Fibroblast of the aortic adventitia (primary cell): Measurements from ENCODE around the gene SCAPER. TPM values are rescaled to one million over a fixed set of nuclear protein-coding genes. Genes with fewer than 3 reads are reported as not detected.

ENCODE experiments used
- DNase-seq: peaks from one replicate; pipeline ENCODE4 v3.0.0-alpha.2; 2010; ENCODE audit warnings: low read depth
- H3K4me3 ChIP-seq: 2 replicates; pipeline ENCODE4 v1.5.1; 2011; ENCODE audit warnings: low read depth, mild to moderate bottlenecking, control low read depth, low read length, moderate library complexity
- total RNA-seq: library from RNA; depleted of rRNA; stranded (reverse); fragments of >200 nt; gene quantifications from 2 replicates; pipeline ENCODE4 v1.2.3, GENCODE V29; 2012; ENCODE audit warnings: low replicate concordance
- TF ChIP-seq, protein P1 (sequence below): IDR thresholded peaks from 2 replicates; pipeline ENCODE4 v1.5.1; 2011; ENCODE audit warnings: mild to moderate bottlenecking, low read length, control low read depth, inconsistent platforms; ENCODE audit not compliant: insufficient read depth

The SCAPER gene
- total RNA-seq, 1 donor = 16.3 TPM

DNA sequence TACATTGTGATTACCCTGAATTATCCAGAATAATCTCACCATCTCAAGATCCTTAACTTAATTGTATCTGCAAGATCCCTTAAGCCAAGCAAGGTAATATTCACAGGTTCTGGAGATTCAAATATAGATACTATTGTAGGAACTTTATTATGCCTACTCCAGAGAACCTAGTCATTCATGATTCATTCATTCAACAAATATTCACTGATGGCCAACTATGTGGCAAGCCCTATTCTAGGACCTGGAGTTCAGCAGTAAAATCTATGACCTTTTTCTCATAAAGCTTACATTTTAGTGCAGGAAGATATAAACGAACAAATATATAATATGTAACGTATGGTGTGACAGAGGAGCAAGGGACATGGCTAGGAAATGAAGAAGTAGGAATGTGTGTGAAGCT is 519.0 kb downstream of the SCAPER start:
- TF ChIP-seq, protein P1, sequence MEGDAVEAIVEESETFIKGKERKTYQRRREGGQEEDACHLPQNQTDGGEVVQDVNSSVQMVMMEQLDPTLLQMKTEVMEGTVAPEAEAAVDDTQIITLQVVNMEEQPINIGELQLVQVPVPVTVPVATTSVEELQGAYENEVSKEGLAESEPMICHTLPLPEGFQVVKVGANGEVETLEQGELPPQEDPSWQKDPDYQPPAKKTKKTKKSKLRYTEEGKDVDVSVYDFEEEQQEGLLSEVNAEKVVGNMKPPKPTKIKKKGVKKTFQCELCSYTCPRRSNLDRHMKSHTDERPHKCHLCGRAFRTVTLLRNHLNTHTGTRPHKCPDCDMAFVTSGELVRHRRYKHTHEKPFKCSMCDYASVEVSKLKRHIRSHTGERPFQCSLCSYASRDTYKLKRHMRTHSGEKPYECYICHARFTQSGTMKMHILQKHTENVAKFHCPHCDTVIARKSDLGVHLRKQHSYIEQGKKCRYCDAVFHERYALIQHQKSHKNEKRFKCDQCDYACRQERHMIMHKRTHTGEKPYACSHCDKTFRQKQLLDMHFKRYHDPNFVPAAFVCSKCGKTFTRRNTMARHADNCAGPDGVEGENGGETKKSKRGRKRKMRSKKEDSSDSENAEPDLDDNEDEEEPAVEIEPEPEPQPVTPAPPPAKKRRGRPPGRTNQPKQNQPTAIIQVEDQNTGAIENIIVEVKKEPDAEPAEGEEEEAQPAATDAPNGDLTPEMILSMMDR = no peak
- no peak overlapping the region for H3K4me3 ChIP-seq
- DNase-seq = no peak

DNA sequence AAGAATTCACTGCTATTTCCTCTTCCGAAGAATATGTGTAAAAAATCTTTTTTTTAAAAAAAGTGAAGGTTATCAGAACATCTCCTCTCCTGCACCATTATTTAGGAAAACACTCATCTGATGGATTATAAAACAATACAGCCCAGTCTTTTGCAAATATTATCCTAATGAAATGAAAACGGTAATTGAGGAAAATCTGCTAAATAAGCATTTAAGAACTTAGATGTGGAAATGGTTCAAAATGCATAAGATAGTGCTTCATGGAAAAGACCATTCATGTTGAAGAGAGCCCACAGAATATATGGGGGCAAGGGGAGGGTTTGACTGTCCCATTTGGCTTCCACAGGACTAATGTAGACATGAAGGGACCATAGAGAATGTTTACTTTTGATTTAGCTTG is 520.7 kb downstream of the SCAPER start:
- TF ChIP-seq, protein P1 = no peak
- no peak for DNase-seq
- no peak overlapping the region for H3K4me3 ChIP-seq

DNA sequence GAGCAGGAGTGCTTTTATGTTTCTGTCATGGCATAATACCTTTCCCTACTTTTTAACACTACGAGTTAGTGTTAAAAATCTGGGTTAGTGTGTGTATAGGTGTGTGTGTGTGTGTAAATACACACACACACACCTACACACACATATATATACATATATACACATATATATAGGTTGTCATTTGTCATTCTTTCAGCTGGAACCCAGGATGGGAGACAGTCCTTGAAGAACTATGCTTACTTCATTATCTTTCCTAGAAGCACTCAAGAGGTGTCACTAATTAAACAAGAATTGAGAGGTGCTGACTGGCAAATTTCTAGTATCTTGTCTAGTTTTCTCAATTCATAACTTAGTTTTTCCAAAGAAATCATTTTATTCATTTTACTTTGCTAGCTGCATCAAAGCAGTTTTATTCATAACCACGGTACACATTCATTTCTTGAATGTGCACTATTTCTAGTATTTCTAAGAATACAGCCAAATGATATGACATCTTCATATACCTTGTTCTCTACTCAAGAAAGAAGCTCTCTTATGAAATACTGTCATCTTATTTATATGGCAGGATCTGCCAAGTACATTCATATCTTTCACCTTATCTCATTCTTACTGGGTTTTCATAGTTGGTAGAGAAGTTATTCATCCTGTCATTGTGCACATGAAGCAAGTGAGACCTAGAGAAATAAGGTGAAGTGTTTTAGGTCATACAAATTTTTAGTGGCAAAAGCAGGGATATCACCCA is 522.0 kb downstream of the SCAPER start:
- DNase-seq = no peak

DNA sequence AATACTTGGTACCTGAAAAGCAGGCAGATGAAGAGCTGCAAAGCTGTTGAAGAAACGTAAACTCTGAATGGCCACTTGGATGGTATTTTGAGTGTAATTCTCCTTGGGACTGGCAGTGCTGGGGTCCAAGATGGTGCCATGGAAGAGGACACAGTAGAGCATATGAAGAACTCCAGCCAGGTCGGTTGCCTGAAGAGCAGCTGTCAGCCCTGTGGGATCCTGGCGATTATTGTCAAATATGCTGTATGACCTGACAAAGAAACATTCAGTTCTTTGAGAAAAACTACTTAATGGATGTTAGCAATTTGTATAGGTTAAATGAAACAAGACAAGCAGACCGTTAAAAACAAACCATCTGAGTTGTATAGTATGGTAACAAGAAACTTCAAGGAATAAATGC is 523.8 kb downstream of the SCAPER start:
- no peak overlapping the region for H3K4me3 ChIP-seq
- TF ChIP-seq, protein P1 = no peak
- no peak for DNase-seq

More for the DNA sequence above, 522.0 kb downstream of the SCAPER start:
- no peak overlapping the region for H3K4me3 ChIP-seq
- TF ChIP-seq, protein P1 = no peak

DNA sequence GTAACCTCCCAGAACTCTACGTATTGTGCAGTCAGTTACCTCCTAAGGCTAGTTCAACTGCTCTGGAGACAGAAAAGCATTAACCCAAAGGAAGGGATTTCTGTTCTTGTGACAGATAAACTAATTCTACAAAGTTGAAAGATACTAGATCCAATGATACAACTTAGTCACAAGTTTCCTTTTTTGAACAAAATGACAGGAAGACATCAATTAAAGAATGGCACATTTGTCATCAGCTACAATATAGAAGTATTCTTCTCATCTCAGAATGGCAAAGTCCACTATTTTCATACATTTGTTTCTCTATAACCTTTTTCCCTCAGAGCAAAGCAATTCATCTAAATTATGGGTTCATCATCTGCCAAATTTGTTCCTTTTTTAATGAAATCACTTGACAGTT is 524.9 kb downstream of the SCAPER start:
- H3K4me3 ChIP-seq = no peak overlapping the region
- TF ChIP-seq, protein P1 = no peak
- no peak for DNase-seq

DNA sequence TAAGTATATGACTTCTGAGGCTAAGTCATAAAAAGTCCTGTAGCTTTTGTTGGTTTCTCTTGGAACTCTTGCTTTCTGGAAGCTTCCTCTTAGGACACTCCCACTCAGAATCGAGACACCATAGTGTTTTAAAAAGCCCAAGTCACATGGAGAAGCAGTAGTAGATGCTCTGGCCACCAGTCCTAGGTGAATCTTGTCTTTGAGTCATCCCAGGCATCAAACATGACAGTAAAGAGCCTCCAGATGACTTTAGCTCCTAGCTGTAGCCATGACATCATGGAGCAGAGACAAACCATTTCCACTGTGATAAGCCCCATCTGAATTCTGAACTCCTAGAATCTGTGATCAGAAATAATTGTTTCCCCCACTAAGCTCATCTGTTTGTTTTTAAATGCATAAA is 526.4 kb downstream of the SCAPER start:
- DNase-seq = no peak
- TF ChIP-seq, protein P1 = no peak
- H3K4me3 ChIP-seq = no peak overlapping the region

DNA sequence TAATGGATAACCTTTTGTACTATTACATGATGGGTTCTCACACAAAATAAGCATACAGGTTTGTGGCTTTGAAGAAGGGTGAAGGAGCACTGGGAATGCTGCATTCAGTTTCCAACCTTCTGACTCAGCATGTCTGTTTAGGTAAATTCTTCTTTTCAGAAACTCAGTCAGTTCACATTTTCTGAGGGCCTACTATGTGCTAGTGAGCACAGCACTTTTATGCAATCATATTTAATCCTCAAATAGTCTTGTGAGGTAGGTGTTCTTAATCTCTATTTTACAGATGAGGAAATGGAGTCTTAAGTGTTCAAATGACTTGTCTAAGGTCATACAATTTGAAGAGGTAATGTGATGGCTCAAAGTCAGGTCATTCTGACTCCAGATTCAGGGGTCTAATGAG is 527.4 kb downstream of the SCAPER start:
- H3K4me3 ChIP-seq = no peak overlapping the region
- TF ChIP-seq, protein P1 = no peak
- no peak for DNase-seq
